22Rv1 (cell line): ENCODE measurements around the gene ZNF407.
"Not testable (repeated sequence)": the region's sequence is repeated elsewhere in the genome, so short reads cannot be mapped to it uniquely, and the experiment has no call there.

ENCODE experiments used
- H3K27ac ChIP-seq: fragments of 450-650 bp; 2 replicates; pipeline ENCODE4 v1.5.1; 2017
- CTCF ChIP-seq: fragments of 450-650 bp; IDR thresholded peaks from 2 replicates; pipeline ENCODE4 v1.5.1; 2017; ENCODE audit warnings: mild to moderate bottlenecking
- ZFX ChIP-seq: fragments of 450-650 bp; IDR thresholded peaks from 2 replicates; pipeline ENCODE4 v1.6.1; 2017; ENCODE audit warnings: antibody characterized with exemption, borderline replicate concordance

The ZNF407 gene

GRCh38 chr18:75083761-75084160, 486.1 kb downstream of the ZNF407 start:
- no peak overlapping the region for H3K27ac ChIP-seq
- no peak for TF ChIP-seq CTCF
- TF ChIP-seq ZFX = no peak

- H3K27ac ChIP-seq = not testable (repeated sequence)
Observed at GRCh38 chr18:75085676-75086075, 488.0 kb downstream of the ZNF407 start.

GRCh38 chr18:75086494-75087034, 488.9 kb downstream of the ZNF407 start:
- H3K27ac ChIP-seq = no peak overlapping the region
- no peak for TF ChIP-seq ZFX
- no peak for TF ChIP-seq CTCF

- H3K27ac ChIP-seq = no peak overlapping the region
- no peak for TF ChIP-seq ZFX
- no peak for TF ChIP-seq CTCF
Observed at GRCh38 chr18:75087119-75088020, 489.7 kb downstream of the ZNF407 start.

- TF ChIP-seq CTCF = no peak
- TF ChIP-seq ZFX = no peak
- H3K27ac ChIP-seq = no peak overlapping the region
Observed at GRCh38 chr18:75088021-75088506, 490.4 kb downstream of the ZNF407 start.

- no peak overlapping the region for H3K27ac ChIP-seq
- TF ChIP-seq CTCF (no peak), ZFX (no peak)
Observed at GRCh38 chr18:75088622-75089211, 491.0 kb downstream of the ZNF407 start.

GRCh38 chr18:75089748-75090327, 492.2 kb downstream of the ZNF407 start:
- TF ChIP-seq CTCF (no peak), ZFX (no peak)
- H3K27ac ChIP-seq = no peak overlapping the region
